Endothelial cell of umbilical vein (primary cell): ENCODE results near the gene METTL8. TPM values are rescaled to one million over a fixed set of nuclear protein-coding genes. Genes with fewer than 3 reads are reported as not detected.

Source experiments
- BruUV-seq: library from RNA; stranded (reverse); fragments of 400-500 nt; replicated peaks from 2 replicates; lab custom pipeline; 2021; lab: Mats Ljungman, UMichigan
- CTCF ChIA-PET: fragments of 300-600, 350-600 bp; sonication (Branson Sonifier 250); formaldehyde crosslinking; loops from one replicate; lab custom pipeline; 2021; ENCODE audit warnings: antibody characterized with exemption, inconsistent platforms; lab: Charles Lee
- POLR2A ChIA-PET: fragments of 300-600, 350-600 bp; sonication (Branson Sonifier 250); formaldehyde crosslinking; loops from one replicate; lab custom pipeline; 2021; ENCODE audit warnings: antibody characterized with exemption, inconsistent platforms; lab: Charles Lee
- DNase-seq: peaks from one replicate; pipeline ENCODE4 v3.0.0-alpha.2; 2011; ENCODE audit warnings: low read depth, low spot score
- FAIRE-seq: peaks from 2 replicates; lab custom pipeline; 2011; peaks lifted over from hg19 to GRCh38; lab: Jason Lieb, UNC
- H2AFZ ChIP-seq: 2 replicates; pipeline ENCODE4 v1.6.0; 2012; ENCODE audit warnings: low read depth, low read length, control low read depth, inconsistent platforms
- H3K27ac ChIP-seq: 2 replicates; pipeline ENCODE4 v1.5.1; 2011; ENCODE audit warnings: low read depth, mild to moderate bottlenecking, control low read depth, low read length, moderate library complexity; ENCODE audit not compliant: insufficient read depth
- H3K27me3 ChIP-seq, 2 experiments: 2 replicates each; pipeline versions ENCODE4 v1.6.0 to v1.6.1; 2011; ENCODE audit warnings: low read length in 2 of 2, mixed read lengths in 1 of 2; ENCODE audit not compliant: control insufficient read depth in 2 of 2, insufficient read depth in 2 of 2
- H3K36me3 ChIP-seq, 2 experiments: 2 replicates in 1 of 2; 3 replicates in 1 of 2; pipeline ENCODE4 v1.5.1; 2011; ENCODE audit warnings: low read length in 2 of 2, mild to moderate bottlenecking in 1 of 2, moderate library complexity in 1 of 2; ENCODE audit not compliant: control insufficient read depth in 2 of 2, insufficient read depth in 2 of 2; ENCODE audit errors: extremely low read depth in 1 of 2
- H3K4me1 ChIP-seq: 3 replicates; pipeline ENCODE4 v1.5.1; 2011; ENCODE audit warnings: mild to moderate bottlenecking, low read length; ENCODE audit not compliant: control insufficient read depth, insufficient read depth; ENCODE audit errors: extremely low read depth
- H3K4me2 ChIP-seq: 2 replicates; pipeline ENCODE4 v1.6.1; 2011; ENCODE audit warnings: low read length, control low read depth, mixed read lengths; ENCODE audit not compliant: insufficient read depth
- H3K4me3 ChIP-seq, 3 experiments: fragments of 200-600 bp in 1 of 3; sonication (generic), shearing (Covaris generic) in 1 of 3; replicated peaks in 1 of 3; 2 replicates each; pipeline ENCODE4 v1.5.1; 2011 to 2016; ENCODE audit warnings: control low read depth in 3 of 3, low read length in 3 of 3, mild to moderate bottlenecking in 2 of 3, inconsistent platforms in 1 of 3, low read depth in 1 of 3, moderate library complexity in 1 of 3; ENCODE audit not compliant: insufficient read depth in 1 of 3
- H3K79me2 ChIP-seq: 2 replicates; pipeline ENCODE4 v1.6.0; 2012; ENCODE audit warnings: low read length, inconsistent platforms; ENCODE audit not compliant: control insufficient read depth, insufficient read depth
- H3K9ac ChIP-seq: replicated peaks from 2 replicates; pipeline ENCODE3; 2011; ENCODE audit warnings: low read length, control low read depth; ENCODE audit not compliant: insufficient read depth; ENCODE audit errors: extremely low read depth
- H3K9me1 ChIP-seq: replicated peaks from 3 replicates; pipeline ENCODE4 v1.6.0; 2011; ENCODE audit warnings: mild to moderate bottlenecking, low read length; ENCODE audit not compliant: control insufficient read depth, insufficient read depth; ENCODE audit errors: extremely low read depth
- H3K9me3 ChIP-seq: replicated peaks from 2 replicates; pipeline ENCODE4 v1.5.1; 2012; ENCODE audit warnings: low read length, inconsistent platforms; ENCODE audit not compliant: control insufficient read depth, insufficient read depth
- H4K20me1 ChIP-seq: replicated peaks from 2 replicates; pipeline ENCODE3; 2011; ENCODE audit warnings: mild to moderate bottlenecking, low read length; ENCODE audit not compliant: control insufficient read depth, insufficient read depth; ENCODE audit errors: extremely low read depth
- CTCF ChIP-seq, 2 donors: IDR thresholded peaks; 1 replicate in 1 of 2; 2 replicates in 1 of 2; pipeline ENCODE4 v1.5.1; 2011; ENCODE audit warnings: low read length in 2 of 2, mild to moderate bottlenecking in 2 of 2, moderate library complexity in 2 of 2, control low read depth in 1 of 2, inconsistent platforms in 1 of 2, low read depth in 1 of 2; ENCODE audit not compliant: insufficient read depth in 1 of 2; ENCODE audit errors: extremely low read depth in 1 of 2
- EZH2 ChIP-seq: IDR thresholded peaks from 2 replicates; pipeline ENCODE4 v1.6.1; 2012; ENCODE audit warnings: borderline replicate concordance, low read depth, mild to moderate bottlenecking, moderate library complexity, low read length, inconsistent platforms; ENCODE audit not compliant: severe bottlenecking
- FOS ChIP-seq: IDR thresholded peaks from 2 replicates; pipeline ENCODE4 v1.6.1; 2011; ENCODE audit warnings: mild to moderate bottlenecking, low read length, moderate library complexity, borderline replicate concordance; ENCODE audit not compliant: insufficient read depth
- GATA2 ChIP-seq: IDR thresholded peaks from 2 replicates; pipeline ENCODE4 v1.7.0; 2011; ENCODE audit warnings: low read depth, mild to moderate bottlenecking, moderate library complexity, mixed read lengths, low read length; ENCODE audit not compliant: insufficient read length, insufficient read depth
- JUN ChIP-seq: IDR thresholded peaks from 2 replicates; pipeline ENCODE4 v1.6.1; 2011; ENCODE audit warnings: borderline replicate concordance, low read depth; ENCODE audit not compliant: insufficient read length, insufficient read depth
- MAX ChIP-seq: IDR thresholded peaks from 2 replicates; pipeline ENCODE4 v1.6.1; 2011; ENCODE audit not compliant: insufficient read depth, insufficient read length
- MYC ChIP-seq: IDR thresholded peaks from one replicate; pipeline ENCODE4 v1.6.1; 2011; ENCODE audit warnings: mild to moderate bottlenecking, low read depth, low read length
- POLR2A ChIP-seq: IDR thresholded peaks from 2 replicates; pipeline ENCODE4 v1.6.1; 2012; ENCODE audit warnings: low read depth, mild to moderate bottlenecking, control low read depth, low read length
- POLR2AphosphoS5 ChIP-seq: IDR thresholded peaks from 2 replicates; pipeline ENCODE4 v1.6.1; 2012; ENCODE audit warnings: low read depth, mild to moderate bottlenecking, control low read depth, low read length, moderate library complexity; ENCODE audit not compliant: insufficient read depth
- dilution Hi-C: fragments of 300-500 bp; cut with MboI; formaldehyde crosslinking; loops from one replicate; pipeline ENCODE4 v1.15.0; 2019; ENCODE audit warnings: low sequenced_read_pairs; ENCODE audit not compliant: extremely low pct_ligation_motif_present
- intact Hi-C: fragments of 100-400 bp; cut with micrococcal nuclease; formaldehyde crosslinking; loops from one replicate; pipeline ENCODE4 v1.10.0; 2022
- polyA plus RNA-seq, 4 experiments: library from polyadenylated mRNA; depleted of rRNA in 3 of 4; stranded (reverse) in 3 of 4; unstranded in 1 of 4; fragments of >200 nt; gene quantifications; 2 replicates each; pipeline versions ENCODE4 v1.2.1 to v1.2.3, GENCODE V29; 2011 to 2012; ENCODE audit warnings: missing spikeins in 1 of 4
- total RNA-seq: library from RNA; stranded (reverse); gene quantifications from 2 replicates; pipeline ENCODE4 v1.2.3, GENCODE V29; 2021

METTL8 gene
- total and polyA plus RNA-seq, 2 donors (not counting 3 experiments of a cell fraction or from before 2014, with no cell fraction given): 7.0 to 20.2 TPM

GRCh38 chr2:171347591-171348032 lies 86.2 kb downstream of the METTL8 start:
- H3K36me3 ChIP-seq: no peaks in the 10 kb centered on the region
- BruUV-seq: no TSS peak
- H3K79me2 ChIP-seq: no peaks in the 10 kb centered on the region
- no peak overlapping the region for H3K4me3 ChIP-seq
- intact Hi-C loops (loop anchor here (1.0 to 5.0 kb wide), 2 partner anchors 55 to 69 kb away; no protein-coding TSS in a partner anchor), dilution Hi-C loops (no loop called here)
- no peaks in the 10 kb centered on the region for H4K20me1 ChIP-seq
- no peaks in the 10 kb centered on the region for H3K9me1 ChIP-seq
- POLR2A ChIA-PET: no interaction called here
- no peak overlapping the region for H3K27ac ChIP-seq
- DNase-seq (peak; percentile 59), FAIRE-seq (no peak)
- H2AFZ ChIP-seq: no peak overlapping the region
- H3K9me3 ChIP-seq: no peaks in the 10 kb centered on the region
- no peak overlapping the region for H3K9ac ChIP-seq
- CTCF ChIA-PET: interaction anchor here (0.8 to 3.8 kb wide), 3 partner anchors 13 to 69 kb away, joined by 3 to 23 read pairs (median 4); no protein-coding TSS in a partner anchor
- peaks cover 16% of the 10 kb centered on the region for H3K4me1 ChIP-seq
- TF ChIP-seq POLR2A: no peak
- TF ChIP-seq JUN: peak; percentile 26
- H3K27me3 ChIP-seq: no peaks in the 10 kb centered on the region
- no peak overlapping the region for H3K4me2 ChIP-seq

- H2AFZ ChIP-seq: no peak overlapping the region
- H3K9me1 ChIP-seq: no peaks in the 10 kb centered on the region
- no peak overlapping the region for H3K27ac ChIP-seq
- no peak overlapping the region for H3K4me3 ChIP-seq
- no peaks in the 10 kb centered on the region for H3K27me3 ChIP-seq
- H3K9ac ChIP-seq: no peak overlapping the region
- BruUV-seq: no TSS peak
- no peak for FAIRE-seq
- TF ChIP-seq JUN (no peak), MYC (no peak), POLR2AphosphoS5 (no peak), EZH2 (no peak), POLR2A (no peak), CTCF (IDR thresholded peaks at IDR 0.05; ENCODE audit: extremely low read depth in 1 of 2, insufficient read depth in 1 of 2, low read depth in 1 of 2, low read length in 2 of 2) (no peak), FOS (no peak), GATA2 (no peak), MAX (no peak)
- H3K4me2 ChIP-seq: no peak overlapping the region
- H3K4me1 ChIP-seq: peaks cover 16% of the 10 kb centered on the region
- CTCF ChIA-PET: interaction anchor here (0.8 to 3.8 kb wide), 4 partner anchors 12 to 69 kb away, joined by 3 to 23 read pairs (median 4); no protein-coding TSS in a partner anchor
- intact Hi-C loops (loop anchor here (1.0 to 5.0 kb wide), 2 partner anchors 55 to 69 kb away; no protein-coding TSS in a partner anchor), dilution Hi-C loops (no loop called here)
- peak; percentile 34 for DNase-seq
- no peaks in the 10 kb centered on the region for H3K79me2 ChIP-seq
- POLR2A ChIA-PET: no interaction called here
- H3K36me3 ChIP-seq: no peaks in the 10 kb centered on the region
- no peaks in the 10 kb centered on the region for H3K9me3 ChIP-seq
- no peaks in the 10 kb centered on the region for H4K20me1 ChIP-seq
Observed at GRCh38 chr2:171346723-171347557, 86.8 kb downstream of the METTL8 start.
